Measurements from ENCODE around the gene FAM120A.

DNA sequence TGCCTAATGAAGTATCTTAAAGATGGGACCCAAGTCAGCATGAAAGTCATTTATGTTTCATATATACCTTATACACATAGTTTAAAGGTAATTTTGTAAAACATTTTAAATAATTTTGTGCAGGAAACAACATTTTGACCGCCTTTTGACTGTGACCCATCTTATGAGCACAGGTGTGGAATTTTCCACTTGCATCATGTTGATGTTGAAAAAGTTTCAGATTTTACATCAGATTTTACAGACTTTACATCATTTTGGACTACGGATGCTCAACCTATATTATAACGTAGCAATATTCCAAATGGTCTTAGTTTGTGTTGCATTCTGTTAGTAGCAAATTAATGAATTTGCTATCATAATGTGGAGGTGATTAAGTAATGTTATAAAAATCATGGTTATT is 23.6 kb downstream of the FAM120A start:
- TF ChIP-seq POLR2A (IDR thresholded peaks at IDR 0.05), result no peak
- TF ChIP-seq, protein P1, sequence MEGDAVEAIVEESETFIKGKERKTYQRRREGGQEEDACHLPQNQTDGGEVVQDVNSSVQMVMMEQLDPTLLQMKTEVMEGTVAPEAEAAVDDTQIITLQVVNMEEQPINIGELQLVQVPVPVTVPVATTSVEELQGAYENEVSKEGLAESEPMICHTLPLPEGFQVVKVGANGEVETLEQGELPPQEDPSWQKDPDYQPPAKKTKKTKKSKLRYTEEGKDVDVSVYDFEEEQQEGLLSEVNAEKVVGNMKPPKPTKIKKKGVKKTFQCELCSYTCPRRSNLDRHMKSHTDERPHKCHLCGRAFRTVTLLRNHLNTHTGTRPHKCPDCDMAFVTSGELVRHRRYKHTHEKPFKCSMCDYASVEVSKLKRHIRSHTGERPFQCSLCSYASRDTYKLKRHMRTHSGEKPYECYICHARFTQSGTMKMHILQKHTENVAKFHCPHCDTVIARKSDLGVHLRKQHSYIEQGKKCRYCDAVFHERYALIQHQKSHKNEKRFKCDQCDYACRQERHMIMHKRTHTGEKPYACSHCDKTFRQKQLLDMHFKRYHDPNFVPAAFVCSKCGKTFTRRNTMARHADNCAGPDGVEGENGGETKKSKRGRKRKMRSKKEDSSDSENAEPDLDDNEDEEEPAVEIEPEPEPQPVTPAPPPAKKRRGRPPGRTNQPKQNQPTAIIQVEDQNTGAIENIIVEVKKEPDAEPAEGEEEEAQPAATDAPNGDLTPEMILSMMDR (IDR thresholded peaks at IDR 0.05), result no peak
